HepG2 (cell line): ENCODE data around the gene CYP2A13. TPM values are rescaled to one million over a fixed set of nuclear protein-coding genes. Genes with fewer than 3 reads are reported as not detected.
"Not testable (repeated sequence)": the region's sequence is repeated elsewhere in the genome, so short reads cannot be mapped to it uniquely, and the experiment has no call there.

Source experiments
- ATAC-seq: fragments of 200-7000 bp; cut with Tn5 transposase; 3 replicates; pipeline ENCODE4 v1.9.1; 2020; ENCODE audit warnings: mild to moderate bottlenecking, moderate library complexity
- BruUV-seq: library from RNA; stranded (reverse); fragments of 400-500 nt; replicated peaks from 2 replicates; lab custom pipeline; 2021; lab: Mats Ljungman, UMichigan
- CTCF ChIA-PET: fragments of 300-600 bp; formaldehyde crosslinking; extraction: SDS; loops from one replicate; lab custom pipeline; 2021; ENCODE audit warnings: low total read pairs, inconsistent platforms, low intra/inter-chr PET ratio; lab: Yijun Ruan, JAX
- POLR2A ChIA-PET: fragments of 350-600 bp; sonication (Branson Sonifier 250); formaldehyde crosslinking; loops from one replicate; lab custom pipeline; 2020; ENCODE audit warnings: antibody characterized with exemption, inconsistent platforms; lab: Yijun Ruan, JAX
- DNase-seq: peaks from one replicate; pipeline ENCODE4 v3.0.0-alpha.2; 2015; ENCODE audit warnings: low spot score
- FAIRE-seq: peaks from 3 replicates; lab custom pipeline; 2011; peaks lifted over from hg19 to GRCh38; lab: Jason Lieb, UNC
- H2AFZ ChIP-seq: one replicate; pipeline ENCODE4 v1.6.1; 2011; ENCODE audit warnings: low read length, inconsistent platforms
- H3K27ac ChIP-seq: fragments of 300-600 bp; 3 replicates; pipeline ENCODE4 v1.8.0; 2011; ENCODE audit warnings: mixed run types, mild to moderate bottlenecking, mixed read lengths, low read length, inconsistent platforms; ENCODE audit not compliant: insufficient read depth; ENCODE audit errors: extremely low read length
- H3K27me3 ChIP-seq, 2 experiments: fragments of 200-600 bp in 1 of 2; 2 replicates in 1 of 2; 3 replicates in 1 of 2; pipeline versions ENCODE4 v1.6.0 to v1.8.0; 2011; ENCODE audit warnings: low read length in 2 of 2, mild to moderate bottlenecking in 2 of 2, moderate library complexity in 2 of 2, inconsistent platforms in 1 of 2; ENCODE audit not compliant: insufficient read depth in 2 of 2, control insufficient read depth in 1 of 2
- H3K36me3 ChIP-seq, 2 experiments: fragments of 200-600 bp in 1 of 2; replicated peaks in 1 of 2; 2 replicates in 1 of 2; 3 replicates in 1 of 2; pipeline versions ENCODE4 v1.5.1 to v1.8.0; 2011; ENCODE audit warnings: low read length in 2 of 2, inconsistent platforms in 1 of 2; ENCODE audit not compliant: insufficient read depth in 2 of 2, control insufficient read depth in 1 of 2
- H3K4me1 ChIP-seq: 2 replicates; pipeline ENCODE4 v1.5.1; 2012; ENCODE audit warnings: low read length, inconsistent platforms; ENCODE audit not compliant: insufficient read depth
- H3K4me2 ChIP-seq: 2 replicates; pipeline ENCODE4 v1.6.0; 2011; ENCODE audit warnings: low read depth, low read length, inconsistent platforms
- H3K4me3 ChIP-seq, 3 experiments: fragments of 200-600 bp in 1 of 3; sonication (generic), shearing (Covaris generic) in 1 of 3; replicated peaks in 1 of 3; 2 replicates each; pipeline ENCODE4 v1.5.1; 2011 to 2016; ENCODE audit warnings: low read length in 3 of 3, inconsistent platforms in 2 of 3, low read depth in 2 of 3, mild to moderate bottlenecking in 2 of 3, control low read depth in 1 of 3, mixed read lengths in 1 of 3; ENCODE audit not compliant: insufficient read depth in 1 of 3
- H3K79me2 ChIP-seq: one replicate; pipeline ENCODE4 v1.6.1; 2011; ENCODE audit warnings: low read length, inconsistent platforms; ENCODE audit not compliant: insufficient read depth
- H3K9ac ChIP-seq: 2 replicates; pipeline ENCODE4 v1.6.0; 2011; ENCODE audit warnings: mild to moderate bottlenecking, low read depth, low read length, inconsistent platforms; ENCODE audit not compliant: insufficient read depth
- H3K9me3 ChIP-seq: 2 replicates; pipeline ENCODE4 v1.5.1; 2012; ENCODE audit warnings: mild to moderate bottlenecking, low read length
- H4K20me1 ChIP-seq: 2 replicates; pipeline ENCODE4 v1.6.0; 2011; ENCODE audit warnings: inconsistent platforms, mild to moderate bottlenecking, low read length, moderate library complexity; ENCODE audit not compliant: insufficient read depth
- CBX5 ChIP-seq: sonication (generic); formaldehyde crosslinking; IDR thresholded peaks from 2 replicates; pipeline ENCODE4 v1.4.0; 2020; ENCODE audit warnings: missing genetic modification reagents, borderline replicate concordance
- GABPB1 ChIP-seq: IDR thresholded peaks from 2 replicates; pipeline ENCODE4 v1.6.1; 2016; ENCODE audit warnings: mild to moderate bottlenecking, missing genetic modification reagents, moderate library complexity, missing compliant biosample characterization
- HOXA3 ChIP-seq: sonication (generic); formaldehyde crosslinking; IDR thresholded peaks from 2 replicates; pipeline ENCODE4 v1.5.0; 2020; ENCODE audit warnings: missing genetic modification reagents
- NR2F6 ChIP-seq, 2 experiments: IDR thresholded peaks; 2 replicates each; pipeline ENCODE4 v1.6.1; 2016; ENCODE audit warnings: antibody characterized with exemption in 1 of 2, mild to moderate bottlenecking in 1 of 2
- SKI ChIP-seq: fragments of 450-650 bp; IDR thresholded peaks from one replicate; pipeline ENCODE4 v1.6.1; 2018; ENCODE audit warnings: mild to moderate bottlenecking; ENCODE audit not compliant: partially characterized antibody
- STAG1 ChIP-seq: sonication (generic); formaldehyde crosslinking; IDR thresholded peaks from 2 replicates; pipeline ENCODE4 v1.4.0; 2020; ENCODE audit warnings: missing genetic modification reagents
- ZNF121 ChIP-seq: sonication (generic); formaldehyde crosslinking; IDR thresholded peaks from 2 replicates; pipeline ENCODE4 v1.5.0; 2020; ENCODE audit warnings: mild to moderate bottlenecking, missing genetic modification reagents
- WGBS: methylation state at CpG from one replicate; pipeline ENCODE4 v1.1.6; 2017; ENCODE audit warnings: low lambda C conversion rate; 5-methylcytosine and 5-hydroxymethylcytosine counted together
- in situ Hi-C: cut with HindIII; loops from 2 replicates; pipeline ENCODE4 v1.10.0; 2017; ENCODE audit warnings: low pct_unique_long_range_greater_than_20kb; ENCODE audit not compliant: extremely low pct_ligation_motif_present
- intact Hi-C: fragments of 100-400 bp; cut with micrococcal nuclease; formaldehyde crosslinking; loops from one replicate; pipeline ENCODE4 v1.10.0; 2022; ENCODE audit not compliant: unreplicated experiment
- polyA plus RNA-seq, 8 experiments: library from polyadenylated mRNA; depleted of rRNA in 3 of 8; stranded (reverse) in 7 of 8; unstranded in 1 of 8; fragments of >200 nt; fragmentation: Illumina TruSeq in 4 of 8; extraction: Trizol in 4 of 8; gene quantifications; 2 replicates each; pipeline versions ENCODE4 v1.2.1 to v1.2.3, GENCODE V29; 2011 to 2016; ENCODE audit warnings: low read depth in 4 of 8, missing spikeins in 1 of 8, mixed read lengths in 1 of 8; ENCODE audit not compliant: insufficient read depth in 1 of 8
- total RNA-seq, 5 experiments: library from RNA; depleted of rRNA; stranded (reverse); fragments of >200 nt; fragmentation: Illumina TruSeq; extraction: Trizol; gene quantifications; 2 replicates each; pipeline ENCODE4 v1.2.3, GENCODE V29; 2016; ENCODE audit warnings: low read depth in 1 of 5
- TF ChIP-seq, protein P1 (sequence below): sonication (generic); IDR thresholded peaks from 2 replicates; pipeline ENCODE4 v1.6.1; 2016; ENCODE audit warnings: low read depth, borderline replicate concordance
- TF ChIP-seq, protein P2 (sequence below): sonication (generic); formaldehyde crosslinking; IDR thresholded peaks from 2 replicates; pipeline ENCODE4 v1.5.1; 2020; ENCODE audit warnings: mild to moderate bottlenecking, missing genetic modification reagents, moderate library complexity
- TF ChIP-seq, protein P3 (sequence below): sonication (generic); formaldehyde crosslinking; IDR thresholded peaks from 2 replicates; pipeline ENCODE4 v1.4.0; 2020; ENCODE audit warnings: missing genetic modification reagents, borderline replicate concordance

CYP2A13 gene
- total and polyA plus RNA-seq, 2 of the 13 experiments (the other 11 are each of a cell fraction or from before 2014, with no cell fraction given), result not detected

DNA sequence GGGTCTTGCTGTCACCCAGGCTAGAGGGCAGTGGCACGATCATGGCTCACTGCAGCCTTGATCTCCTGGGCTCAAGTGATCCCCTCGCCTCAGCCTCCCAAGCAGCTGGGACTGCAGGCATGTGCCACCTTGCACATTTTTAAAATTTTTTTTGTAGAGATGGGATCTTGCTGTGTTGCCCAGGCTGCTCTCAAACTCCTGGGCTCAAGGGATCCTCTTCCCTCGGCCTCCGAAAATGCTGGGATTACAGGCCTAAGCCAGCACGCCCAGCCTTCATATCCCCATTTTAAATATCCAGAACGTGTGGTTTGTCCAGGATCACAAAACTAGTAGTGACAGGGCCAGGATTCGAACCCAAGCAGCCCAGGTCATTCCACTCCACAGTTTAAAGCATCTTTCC lies 39.1 kb downstream of the CYP2A13 start:
- TF ChIP-seq ZNF121 (CRISPR knock-in tag), result peak; percentile 44; the same call in 1 of the 2 replicates
- H3K4me3 ChIP-seq, H3K9me3 ChIP-seq, ATAC-seq, H2AFZ ChIP-seq, H3K27ac ChIP-seq, H3K36me3 ChIP-seq, H3K27me3 ChIP-seq, H3K79me2 ChIP-seq, FAIRE-seq, BruUV-seq, intact Hi-C loops, H4K20me1 ChIP-seq, POLR2A ChIA-PET, H3K9ac ChIP-seq, H3K4me1 ChIP-seq, DNase-seq: not testable (repeated sequence)
- H3K4me2 ChIP-seq, result 0 out of 2 replicates have a peak overlapping the region, but pooled peaks have one; percentile 62
- in situ Hi-C loops, result loop anchor here (25.0 kb wide), 1 partner anchor 465 kb away; no protein-coding TSS in a partner anchor
- 68% methylated on average over 7 of the region's 7 CpGs for WGBS
- CTCF ChIA-PET, result interaction anchor here (1.2 to 3.1 kb wide), 3 partner anchors 17 to 181 kb away, joined by 4 to 16 read pairs (median 6); no protein-coding TSS in a partner anchor

DNA sequence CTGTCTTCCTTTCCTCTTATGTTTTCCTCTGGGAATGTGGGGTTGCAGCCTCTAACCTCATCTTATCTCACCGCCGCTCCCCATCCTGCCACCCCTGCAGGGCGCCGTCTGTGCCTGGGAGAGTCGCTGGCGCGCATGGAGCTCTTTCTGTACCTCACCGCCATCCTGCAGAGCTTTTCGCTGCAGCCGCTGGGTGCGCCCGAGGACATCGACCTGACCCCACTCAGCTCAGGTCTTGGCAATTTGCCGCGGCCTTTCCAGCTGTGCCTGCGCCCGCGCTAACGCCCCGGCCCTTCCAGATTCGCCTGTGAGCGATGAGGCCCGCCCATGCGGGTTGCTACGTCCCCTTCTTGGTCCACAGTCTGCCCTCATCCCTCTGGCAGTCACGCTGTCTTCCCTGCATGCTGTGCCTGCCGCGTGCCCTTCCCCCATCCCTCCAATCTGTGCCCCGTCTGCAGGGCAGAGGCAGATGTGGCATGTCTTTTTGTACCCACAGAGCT lies 39.6 kb downstream of the CYP2A13 start:
- Histone ChIP-seq H3K4me3 (peak overlapping the region in 1 of 3 experiments; percentile 50; a peak in 1 of 6 replicates), H3K4me2 (peak overlapping the region; percentile 62)
- DNase-seq (peak; percentile 50), ATAC-seq (peak; percentile 98), FAIRE-seq (peak; percentile 81)
- H3K36me3 ChIP-seq, BruUV-seq, H4K20me1 ChIP-seq, POLR2A ChIA-PET, intact Hi-C loops, H3K4me1 ChIP-seq, H3K79me2 ChIP-seq, H3K27ac ChIP-seq, H2AFZ ChIP-seq, H3K9me3 ChIP-seq, H3K9ac ChIP-seq, H3K27me3 ChIP-seq: not testable (repeated sequence)
- CTCF ChIA-PET, result interaction anchor here (0.7 to 3.1 kb wide), 2 partner anchors 16 to 314 kb away, joined by 3 to 16 read pairs; no protein-coding TSS in a partner anchor
- in situ Hi-C loops, result loop anchor here (25.0 kb wide), 1 partner anchor 466 kb away; no protein-coding TSS in a partner anchor
- 3% methylated on average over 10 of the region's 29 CpGs for WGBS
- TF ChIP-seq GABPB1 (CRISPR knock-in tag) (0 out of 2 replicates have a peak, but pooled peaks have one; percentile 47), CBX5 (0 out of 2 replicates have a peak, but pooled peaks have one; percentile 27), NR2F6 (IDR thresholded peaks at IDR 0.05) (peak; percentile 25; the same call in 1 of the 2 replicates), NR2F6 (CRISPR knock-in tag; IDR thresholded peaks at IDR 0.05) (0 out of 2 replicates have a peak, but pooled peaks have one; percentile 28), HOXA3 (peak; percentile 22; the same call in 1 of the 2 replicates), STAG1 (CRISPR knock-in tag) (peak; percentile 52), SKI (peak; percentile 10)
- TF ChIP-seq, protein P1, sequence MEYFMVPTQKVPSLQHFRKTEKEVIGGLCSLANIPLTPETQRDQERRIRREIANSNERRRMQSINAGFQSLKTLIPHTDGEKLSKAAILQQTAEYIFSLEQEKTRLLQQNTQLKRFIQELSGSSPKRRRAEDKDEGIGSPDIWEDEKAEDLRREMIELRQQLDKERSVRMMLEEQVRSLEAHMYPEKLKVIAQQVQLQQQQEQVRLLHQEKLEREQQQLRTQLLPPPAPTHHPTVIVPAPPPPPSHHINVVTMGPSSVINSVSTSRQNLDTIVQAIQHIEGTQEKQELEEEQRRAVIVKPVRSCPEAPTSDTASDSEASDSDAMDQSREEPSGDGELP, result peak; percentile 71; the same call in 1 of the 2 replicates
- TF ChIP-seq, protein P2, sequence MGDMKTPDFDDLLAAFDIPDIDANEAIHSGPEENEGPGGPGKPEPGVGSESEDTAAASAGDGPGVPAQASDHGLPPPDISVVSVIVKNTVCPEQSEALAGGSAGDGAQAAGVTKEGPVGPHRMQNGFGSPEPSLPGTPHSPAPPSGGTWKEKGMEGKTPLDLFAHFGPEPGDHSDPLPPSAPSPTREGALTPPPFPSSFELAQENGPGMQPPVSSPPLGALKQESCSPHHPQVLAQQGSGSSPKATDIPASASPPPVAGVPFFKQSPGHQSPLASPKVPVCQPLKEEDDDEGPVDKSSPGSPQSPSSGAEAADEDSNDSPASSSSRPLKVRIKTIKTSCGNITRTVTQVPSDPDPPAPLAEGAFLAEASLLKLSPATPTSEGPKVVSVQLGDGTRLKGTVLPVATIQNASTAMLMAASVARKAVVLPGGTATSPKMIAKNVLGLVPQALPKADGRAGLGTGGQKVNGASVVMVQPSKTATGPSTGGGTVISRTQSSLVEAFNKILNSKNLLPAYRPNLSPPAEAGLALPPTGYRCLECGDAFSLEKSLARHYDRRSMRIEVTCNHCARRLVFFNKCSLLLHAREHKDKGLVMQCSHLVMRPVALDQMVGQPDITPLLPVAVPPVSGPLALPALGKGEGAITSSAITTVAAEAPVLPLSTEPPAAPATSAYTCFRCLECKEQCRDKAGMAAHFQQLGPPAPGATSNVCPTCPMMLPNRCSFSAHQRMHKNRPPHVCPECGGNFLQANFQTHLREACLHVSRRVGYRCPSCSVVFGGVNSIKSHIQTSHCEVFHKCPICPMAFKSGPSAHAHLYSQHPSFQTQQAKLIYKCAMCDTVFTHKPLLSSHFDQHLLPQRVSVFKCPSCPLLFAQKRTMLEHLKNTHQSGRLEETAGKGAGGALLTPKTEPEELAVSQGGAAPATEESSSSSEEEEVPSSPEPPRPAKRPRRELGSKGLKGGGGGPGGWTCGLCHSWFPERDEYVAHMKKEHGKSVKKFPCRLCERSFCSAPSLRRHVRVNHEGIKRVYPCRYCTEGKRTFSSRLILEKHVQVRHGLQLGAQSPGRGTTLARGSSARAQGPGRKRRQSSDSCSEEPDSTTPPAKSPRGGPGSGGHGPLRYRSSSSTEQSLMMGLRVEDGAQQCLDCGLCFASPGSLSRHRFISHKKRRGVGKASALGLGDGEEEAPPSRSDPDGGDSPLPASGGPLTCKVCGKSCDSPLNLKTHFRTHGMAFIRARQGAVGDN (CRISPR knock-in tag), result peak; percentile 38; the same call in 1 of the 2 replicates
- TF ChIP-seq, protein P3, sequence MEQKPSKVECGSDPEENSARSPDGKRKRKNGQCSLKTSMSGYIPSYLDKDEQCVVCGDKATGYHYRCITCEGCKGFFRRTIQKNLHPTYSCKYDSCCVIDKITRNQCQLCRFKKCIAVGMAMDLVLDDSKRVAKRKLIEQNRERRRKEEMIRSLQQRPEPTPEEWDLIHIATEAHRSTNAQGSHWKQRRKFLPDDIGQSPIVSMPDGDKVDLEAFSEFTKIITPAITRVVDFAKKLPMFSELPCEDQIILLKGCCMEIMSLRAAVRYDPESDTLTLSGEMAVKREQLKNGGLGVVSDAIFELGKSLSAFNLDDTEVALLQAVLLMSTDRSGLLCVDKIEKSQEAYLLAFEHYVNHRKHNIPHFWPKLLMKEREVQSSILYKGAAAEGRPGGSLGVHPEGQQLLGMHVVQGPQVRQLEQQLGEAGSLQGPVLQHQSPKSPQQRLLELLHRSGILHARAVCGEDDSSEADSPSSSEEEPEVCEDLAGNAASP (CRISPR knock-in tag), result peak; percentile 91; the same call in 1 of the 2 replicates
